GM12873 (cell line): ENCODE measurements around the gene LPAR3.

ENCODE experiments used
- CTCF ChIP-seq: IDR thresholded peaks from 2 replicates; pipeline ENCODE4 v1.5.1; 2012; ENCODE audit warnings: low read depth, mild to moderate bottlenecking, moderate library complexity, low read length, control low read depth; ENCODE audit not compliant: insufficient read depth; ENCODE audit errors: missing control alignments

LPAR3 gene

GRCh38 chr1:84918726-84919336, 25.8 kb upstream of the LPAR3 start:
- no peak for TF ChIP-seq CTCF

GRCh38 chr1:84916897-84917296, 23.9 kb upstream of the LPAR3 start:
- no peak for TF ChIP-seq CTCF

- TF ChIP-seq CTCF = no peak
Measured at GRCh38 chr1:84913555-84913892, 20.5 kb upstream of the LPAR3 start.

- TF ChIP-seq CTCF = no peak
Measured at GRCh38 chr1:84912726-84913554, 19.9 kb upstream of the LPAR3 start.

GRCh38 chr1:84907095-84907827, 14.3 kb upstream of the LPAR3 start:
- no peak for TF ChIP-seq CTCF

- no peak for TF ChIP-seq CTCF
Measured at GRCh38 chr1:84899969-84900368, 7.0 kb upstream of the LPAR3 start.

- TF ChIP-seq CTCF = no peak
Measured at GRCh38 chr1:84896279-84896678, 3.3 kb upstream of the LPAR3 start.
